Measurements from ENCODE around the gene FTSJ1.

FTSJ1 gene

DNA sequence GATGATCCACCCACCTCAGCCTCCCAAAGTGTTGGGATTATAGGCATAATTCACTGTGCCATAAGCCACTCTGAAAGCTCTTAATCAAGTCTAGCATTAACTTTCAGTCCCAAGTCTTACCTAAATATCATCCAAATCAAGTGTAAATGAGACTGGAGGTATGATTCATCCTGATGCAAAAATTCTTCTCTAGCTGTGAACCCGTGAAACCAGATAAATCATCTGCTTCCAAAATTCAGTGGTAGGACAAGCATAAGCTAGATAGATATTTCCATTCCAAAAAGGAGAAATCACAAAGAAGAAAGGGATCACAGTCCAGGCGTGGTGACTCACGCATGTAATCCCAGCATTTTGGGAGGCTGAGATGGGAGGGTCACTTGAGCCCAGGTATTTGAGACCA, 54.7 kb downstream of the FTSJ1 start:
- peak; percentile 11 for DNase-seq (ENCODE audit: low spot score)

DNA sequence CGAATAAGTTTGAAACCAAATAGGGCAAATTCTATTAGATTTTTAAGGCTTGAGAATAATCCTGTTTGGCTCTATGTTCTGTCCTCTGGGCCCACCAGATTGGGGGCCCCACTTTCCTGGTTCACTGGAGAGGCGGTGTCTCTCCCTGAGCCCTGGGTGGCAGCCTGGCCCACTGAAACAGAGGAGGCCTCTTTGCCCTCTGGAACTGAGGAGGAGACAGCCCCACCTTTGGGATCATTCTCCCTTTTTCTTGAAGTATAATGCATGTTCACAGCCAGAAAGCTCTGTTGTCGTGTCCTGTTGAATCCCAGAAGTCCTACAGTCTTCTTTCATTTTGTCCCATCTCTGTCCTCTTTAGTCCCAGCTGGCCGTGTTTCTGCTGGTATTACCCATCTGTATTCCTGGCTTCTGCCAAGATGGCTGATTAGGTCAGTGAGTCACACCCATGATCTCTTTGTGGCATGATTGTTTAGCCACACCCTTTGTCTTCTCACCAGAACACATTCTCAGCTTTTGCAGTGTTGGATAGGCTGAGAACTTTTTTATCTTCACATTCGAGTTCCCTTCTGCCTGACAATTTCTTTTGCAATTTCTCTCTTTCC, 55.5 kb downstream of the FTSJ1 start:
- DNase-seq (ENCODE audit: low spot score) = peak; percentile 57

DNA sequence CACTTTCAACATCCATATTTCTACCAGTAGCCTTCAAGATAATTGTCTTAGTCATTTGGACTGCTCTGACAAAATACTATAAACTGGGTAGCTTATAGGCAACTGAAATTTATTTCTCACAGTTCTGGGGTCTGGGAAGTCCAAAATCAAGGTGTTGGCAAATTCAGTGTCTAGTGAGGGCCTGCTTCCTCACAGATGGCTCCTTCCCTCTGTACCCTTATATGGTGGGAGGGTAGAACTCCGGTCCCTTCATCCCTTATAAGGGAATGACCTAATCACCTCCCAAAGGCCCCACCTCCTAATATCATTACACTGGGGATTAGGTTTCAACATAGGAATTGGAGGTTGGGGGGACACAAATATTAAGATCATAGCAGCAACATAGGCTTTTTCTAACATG, 56.2 kb downstream of the FTSJ1 start:
- DNase-seq (ENCODE audit: low spot score) = no peak

DNA sequence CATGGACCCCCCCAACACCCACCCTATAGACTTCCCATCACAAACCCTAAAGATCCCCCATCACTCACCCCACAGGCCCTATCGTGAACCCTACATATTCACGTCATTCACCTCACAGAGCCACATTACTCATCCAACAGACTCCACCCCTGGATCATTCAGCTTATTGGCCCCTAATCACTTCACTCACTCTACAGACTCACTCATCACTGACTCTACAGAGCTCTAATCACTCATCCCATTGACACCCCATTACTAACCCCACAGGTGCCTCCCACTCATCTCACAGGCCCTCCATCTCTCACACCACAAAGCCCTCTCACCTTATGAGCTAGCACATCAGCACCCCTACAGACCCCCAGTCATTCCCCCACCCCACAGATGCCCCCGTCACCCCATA, 57.2 kb downstream of the FTSJ1 start:
- DNase-seq (ENCODE audit: low spot score) = no peak
